Karpas-422 (cell line): Measurements from ENCODE around the gene DYRK3. TPM values are rescaled to one million over a fixed set of nuclear protein-coding genes. Genes with fewer than 3 reads are reported as not detected.
"Not testable (repeated sequence)": the region's sequence is repeated elsewhere in the genome, so short reads cannot be mapped to it uniquely, and the experiment has no call there.

Experiments
- DNase-seq: peaks from one replicate; pipeline ENCODE4 v3.0.0-alpha.2; 2015
- H2AFZ ChIP-seq: fragments of 200-600 bp; sonication (generic); 2 replicates; pipeline ENCODE4 v1.6.1; 2014; ENCODE audit warnings: antibody characterized with exemption, low read length, mixed read lengths
- H3K27ac ChIP-seq: fragments of 200-600 bp; sonication (generic); 2 replicates; pipeline ENCODE4 v1.5.1; 2014; ENCODE audit warnings: mild to moderate bottlenecking, low read length, moderate library complexity
- H3K27me3 ChIP-seq: fragments of 200-600 bp; sonication (generic); 2 replicates; pipeline ENCODE4 v1.6.1; 2014; ENCODE audit warnings: low read length, mixed read lengths
- H3K36me3 ChIP-seq: fragments of 200-600 bp; sonication (generic); 2 replicates; pipeline ENCODE4 v1.6.1; 2014; ENCODE audit warnings: low read length, mixed read lengths; ENCODE audit not compliant: insufficient read depth
- H3K4me1 ChIP-seq: fragments of 200-600 bp; sonication (generic); 2 replicates; pipeline ENCODE4 v1.6.1; 2014; ENCODE audit warnings: mild to moderate bottlenecking, low read length, mixed read lengths
- H3K4me2 ChIP-seq: fragments of 200-600 bp; sonication (generic); 2 replicates; pipeline ENCODE4 v1.6.1; 2014; ENCODE audit warnings: low read length, low read depth, mild to moderate bottlenecking; ENCODE audit not compliant: poor library complexity, severe bottlenecking
- H3K4me3 ChIP-seq: fragments of 200-600 bp; sonication (generic); 2 replicates; pipeline ENCODE4 v1.5.1; 2014; ENCODE audit warnings: mild to moderate bottlenecking, antibody characterized with exemption, low read length, mixed read lengths
- H3K79me2 ChIP-seq: fragments of 200-600 bp; sonication (generic); 2 replicates; pipeline ENCODE4 v1.6.1; 2014; ENCODE audit warnings: mild to moderate bottlenecking, low read length, mixed read lengths
- H3K9ac ChIP-seq: fragments of 200-600 bp; sonication (generic); 2 replicates; pipeline ENCODE4 v1.6.0; 2014; ENCODE audit warnings: low read length
- H3K9me2 ChIP-seq: fragments of 200-600 bp; sonication (generic), shearing (Covaris generic); replicated peaks from 2 replicates; pipeline ENCODE4 v1.6.0; 2014; ENCODE audit warnings: mild to moderate bottlenecking, low read length, moderate library complexity; ENCODE audit not compliant: insufficient read depth
- H3K9me3 ChIP-seq: fragments of 300-700, 200-600 bp; sonication (generic); 2 replicates; pipeline ENCODE4 v1.6.1; 2014; ENCODE audit warnings: low read length, mixed read lengths
- H4K20me1 ChIP-seq: fragments of 200-600 bp; sonication (generic); 2 replicates; pipeline ENCODE4 v1.6.1; 2014; ENCODE audit warnings: mild to moderate bottlenecking, antibody characterized with exemption, low read length, low read depth; ENCODE audit not compliant: insufficient read depth
- total RNA-seq: library from RNA; depleted of rRNA; stranded (reverse); fragments of >200 nt; shearing (Covaris generic); gene quantifications from 2 replicates; pipeline ENCODE4 v1.2.3, GENCODE V29; 2014; ENCODE audit warnings: low replicate concordance

The DYRK3 gene
- total RNA-seq, 1 experiment from 2014 or later, result 0.93 TPM

- H3K27me3 ChIP-seq, result no peaks in the 10 kb centered on the region
- H3K9ac ChIP-seq, result no peak overlapping the region
- DNase-seq, result no peak
- H3K79me2 ChIP-seq, result peaks cover 20% of the 10 kb centered on the region
- H2AFZ ChIP-seq, result no peak overlapping the region
- no peaks in the 10 kb centered on the region for H4K20me1 ChIP-seq
- H3K27ac ChIP-seq, result no peak overlapping the region
- H3K9me2 ChIP-seq, result no peaks in the 10 kb centered on the region
- peaks cover 15% of the 10 kb centered on the region for H3K4me1 ChIP-seq
- no peaks in the 10 kb centered on the region for H3K9me3 ChIP-seq
- H3K4me3 ChIP-seq, result no peak overlapping the region
- peaks cover 3% of the 10 kb centered on the region; the same call in 1 of the 2 replicates for H3K36me3 ChIP-seq
- H3K4me2 ChIP-seq, result no peak overlapping the region
Observed at GRCh38 chr1:206609229-206609991, 25.9 kb upstream of the DYRK3 start.

DNA sequence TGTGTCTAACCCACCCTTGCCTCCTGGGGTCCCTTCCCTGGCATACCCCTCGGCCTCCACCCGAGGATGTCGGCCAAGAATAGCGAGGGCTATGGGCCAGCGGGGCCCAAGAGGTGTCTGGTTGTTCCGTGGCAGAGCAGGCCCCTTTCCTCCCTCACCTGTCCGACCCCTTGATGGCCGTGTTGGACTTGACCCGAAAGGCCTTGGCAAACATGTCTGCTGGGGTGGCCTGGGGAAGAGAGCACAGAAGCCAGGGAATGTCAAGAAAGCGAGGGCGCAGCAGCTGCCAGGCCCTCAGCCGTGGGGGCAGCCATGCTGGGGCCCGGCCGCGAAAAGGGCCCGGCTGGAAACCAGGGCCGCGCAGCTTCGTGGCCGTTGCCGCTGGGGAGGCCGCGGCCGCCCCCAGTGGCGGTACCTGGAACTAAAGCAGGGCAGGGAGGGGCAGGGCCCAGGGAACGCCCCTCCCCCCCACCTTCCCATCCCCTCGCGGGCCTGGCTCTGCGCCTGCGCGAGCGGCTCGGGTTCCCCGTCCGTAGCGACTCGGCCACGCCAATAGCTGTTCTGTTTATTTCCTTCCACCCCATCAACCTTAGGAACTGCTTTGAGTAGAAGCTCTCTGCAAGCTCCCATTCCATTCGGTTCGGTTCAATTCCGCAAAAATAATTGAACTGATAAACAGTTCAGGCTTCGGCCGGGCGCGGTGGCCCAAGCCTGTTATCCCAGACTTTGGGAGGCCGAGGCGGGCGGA, 23.0 kb upstream of the DYRK3 start, which contains the start of gene EIF2D:
EIF2D (minus strand) TSS at position 337 of the 748 bp plus-strand sequence; CDS start at position 214, 123 bp downstream.
- H3K27ac ChIP-seq, result peak within 1 kb of the TSS; percentile 36; the same call in 1 of the 2 replicates

GRCh38 chr1:206626396-206626795, 8.9 kb upstream of the DYRK3 start:
- H2AFZ ChIP-seq, H3K4me1 ChIP-seq, H3K79me2 ChIP-seq, H3K9ac ChIP-seq, H3K4me3 ChIP-seq, H3K36me3 ChIP-seq, H3K27ac ChIP-seq, H4K20me1 ChIP-seq, H3K9me3 ChIP-seq, H3K4me2 ChIP-seq, H3K9me2 ChIP-seq, DNase-seq, H3K27me3 ChIP-seq: not testable (repeated sequence)

More for the DNA sequence above, 23.0 kb upstream of the DYRK3 start, which contains the start of gene EIF2D:
- peak within 1 kb of the TSS; percentile 41; the same call in 1 of the 2 replicates for H2AFZ ChIP-seq
- peaks cover 15% of the 10 kb centered on the region for H3K4me1 ChIP-seq
- peak within 1 kb of the TSS; percentile 76 for H3K9ac ChIP-seq
- H3K36me3 ChIP-seq, result 0 out of 2 replicates have a peak, but pooled peaks cover 3% of the 10 kb centered on the region
- H3K4me3 ChIP-seq, result peak within 1 kb of the TSS; percentile 76
- H3K9me2 ChIP-seq, result no peaks in the 10 kb centered on the region
- H4K20me1 ChIP-seq, result no peaks in the 10 kb centered on the region
- no peaks in the 10 kb centered on the region for H3K9me3 ChIP-seq
- peak within 1 kb of the TSS; percentile 97 for H3K4me2 ChIP-seq
- no peaks in the 10 kb centered on the region for H3K27me3 ChIP-seq
- peak; percentile 98 for DNase-seq
- H3K79me2 ChIP-seq, result peaks cover 20% of the 10 kb centered on the region

- Histone ChIP-seq H3K4me2 (no peak overlapping the region), H4K20me1 (no peaks in the 10 kb centered on the region), H3K36me3 (no peaks in the 10 kb centered on the region), H3K27ac (no peak overlapping the region), H3K4me3 (no peak overlapping the region), H3K79me2 (no peaks in the 10 kb centered on the region), H2AFZ (no peak overlapping the region), H3K27me3 (no peaks in the 10 kb centered on the region), H3K9me3 (no peaks in the 10 kb centered on the region), H3K9ac (no peak overlapping the region), H3K4me1 (no peaks in the 10 kb centered on the region), H3K9me2 (no peaks in the 10 kb centered on the region)
- DNase-seq, result no peak
Observed at GRCh38 chr1:206628916-206629315, 6.4 kb upstream of the DYRK3 start.

- no peaks in the 10 kb centered on the region for H3K36me3 ChIP-seq
- H3K27me3 ChIP-seq, result no peaks in the 10 kb centered on the region
- no peaks in the 10 kb centered on the region for H4K20me1 ChIP-seq
- H3K79me2 ChIP-seq, result no peaks in the 10 kb centered on the region
- DNase-seq, result peak; percentile 93
- no peak overlapping the region for H3K9ac ChIP-seq
- no peak overlapping the region for H3K27ac ChIP-seq
- H3K4me2 ChIP-seq, result no peak overlapping the region
- H2AFZ ChIP-seq, result no peak overlapping the region
- peaks cover 15% of the 10 kb centered on the region for H3K4me1 ChIP-seq
- H3K4me3 ChIP-seq, result no peak overlapping the region
- H3K9me3 ChIP-seq, result no peaks in the 10 kb centered on the region
- no peaks in the 10 kb centered on the region for H3K9me2 ChIP-seq
Observed at GRCh38 chr1:206631085-206631509, 4.2 kb upstream of the DYRK3 start.

DNA sequence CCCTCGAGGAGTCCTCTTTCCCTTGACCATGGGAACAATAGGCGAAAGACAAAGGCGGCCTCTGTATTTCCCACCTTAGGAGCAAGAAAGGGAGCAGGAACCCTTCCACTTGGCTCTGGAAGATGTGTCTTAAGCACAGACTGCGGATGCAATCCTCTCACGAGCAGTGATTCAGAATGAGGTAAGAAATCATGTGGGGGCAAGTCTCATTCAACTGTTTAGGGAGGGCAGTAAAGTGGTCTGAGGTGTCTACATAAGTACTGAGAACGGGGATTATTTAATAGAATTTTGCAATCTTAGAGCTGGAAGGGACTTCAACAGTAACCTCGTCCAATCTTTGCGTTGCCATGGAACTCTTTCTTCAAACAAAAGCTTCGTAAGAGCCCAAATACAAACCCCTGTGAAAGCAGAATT, 1.6 kb upstream of the DYRK3 start:
- H3K9ac ChIP-seq, result no peak overlapping the region
- no peaks in the 10 kb centered on the region for H3K36me3 ChIP-seq
- no peaks in the 10 kb centered on the region for H3K9me2 ChIP-seq
- H3K4me3 ChIP-seq, result no peak overlapping the region
- H3K27me3 ChIP-seq, result no peaks in the 10 kb centered on the region
- H3K27ac ChIP-seq, result no peak overlapping the region
- H2AFZ ChIP-seq, result no peak overlapping the region
- H3K79me2 ChIP-seq, result no peaks in the 10 kb centered on the region
- no peaks in the 10 kb centered on the region for H3K9me3 ChIP-seq
- DNase-seq, result no peak
- no peaks in the 10 kb centered on the region for H4K20me1 ChIP-seq
- peaks cover 29% of the 10 kb centered on the region for H3K4me1 ChIP-seq
- H3K4me2 ChIP-seq, result no peak overlapping the region

- H3K79me2 ChIP-seq, result no peaks in the 10 kb centered on the region
- peak overlapping the region; percentile 75 for H3K4me3 ChIP-seq
- no peaks in the 10 kb centered on the region for H3K36me3 ChIP-seq
- H3K9me3 ChIP-seq, result no peaks in the 10 kb centered on the region
- H3K9ac ChIP-seq, result peak overlapping the region; percentile 75
- H3K27me3 ChIP-seq, result no peaks in the 10 kb centered on the region
- no peaks in the 10 kb centered on the region for H3K9me2 ChIP-seq
- H4K20me1 ChIP-seq, result no peaks in the 10 kb centered on the region
- H2AFZ ChIP-seq, result peak overlapping the region; percentile 95
- H3K27ac ChIP-seq, result no peak overlapping the region
- peaks cover 29% of the 10 kb centered on the region for H3K4me1 ChIP-seq
- peak overlapping the region; percentile 80 for H3K4me2 ChIP-seq
- peak; percentile 90 for DNase-seq
Observed at GRCh38 chr1:206634365-206635079, 814 bp upstream of the DYRK3 start.

DNA sequence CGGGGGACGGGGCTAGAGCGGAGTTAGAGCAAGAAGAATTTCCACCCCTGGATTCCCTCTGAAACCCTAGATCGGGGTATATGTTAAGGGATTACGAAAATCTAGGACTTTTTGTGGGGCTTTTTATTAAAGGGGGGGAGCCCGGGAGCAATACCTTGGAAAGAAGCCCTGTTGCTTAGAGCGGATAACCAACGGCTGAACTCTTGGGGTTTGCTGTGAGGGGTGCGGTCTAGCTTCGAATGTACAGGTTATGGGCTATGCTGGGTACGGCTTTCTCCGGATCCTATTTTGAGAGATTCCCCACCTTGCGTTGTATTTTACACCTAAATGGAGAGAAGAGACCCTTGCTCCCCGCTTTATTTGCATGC, 626 bp downstream of the DYRK3 start:
- Histone ChIP-seq H3K4me1 (peaks cover 29% of the 10 kb centered on the region), H2AFZ (peak overlapping the region; percentile 95), H3K27me3 (no peaks in the 10 kb centered on the region), H4K20me1 (no peaks in the 10 kb centered on the region), H3K9me3 (no peaks in the 10 kb centered on the region), H3K9me2 (no peaks in the 10 kb centered on the region), H3K36me3 (no peaks in the 10 kb centered on the region), H3K4me2 (peak overlapping the region; percentile 80), H3K79me2 (no peaks in the 10 kb centered on the region), H3K27ac (no peak overlapping the region), H3K9ac (peak overlapping the region; percentile 75), H3K4me3 (peak overlapping the region; percentile 75)
- no peak for DNase-seq
